AG10803 (cell line): ENCODE measurements around the gene FARS2.
A peak's percentile ranks its signal among the peaks of the same experiment; 100 is the strongest.

ENCODE experiments used
- DNase-seq: peaks from one replicate; pipeline ENCODE4 v3.0.0; 2010; ENCODE audit warnings: low read depth
- H3K4me3 ChIP-seq: 2 replicates; pipeline ENCODE4 v1.5.1; 2011; ENCODE audit warnings: mild to moderate bottlenecking, low read length, control low read depth
- CTCF ChIP-seq: conservative IDR thresholded peaks from 2 replicates; pipeline ENCODE4 v1.5.1; 2011; ENCODE audit warnings: mild to moderate bottlenecking, low read length, control low read depth, inconsistent platforms

FARS2 gene

DNA sequence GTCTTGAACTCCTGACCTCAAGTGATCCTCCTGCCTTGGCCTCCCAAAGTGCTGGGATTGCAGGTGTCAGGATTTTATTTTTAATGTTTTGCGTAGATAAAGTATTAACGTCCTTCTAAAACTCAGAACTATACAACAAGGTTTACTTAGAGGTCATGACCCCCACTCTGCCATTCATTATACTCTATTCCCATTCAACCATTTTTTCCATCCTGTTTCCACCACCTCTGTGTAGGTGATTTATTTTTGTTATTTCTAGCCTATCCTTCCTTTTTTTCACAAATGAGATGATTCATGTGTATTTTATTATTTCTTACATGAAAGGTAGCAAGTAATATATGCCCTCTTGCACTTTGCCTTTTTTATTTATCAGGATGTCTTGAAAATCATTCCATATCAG lies 138.1 kb downstream of the FARS2 start:
- no peak overlapping the region for H3K4me3 ChIP-seq
- no peak for TF ChIP-seq CTCF
- no peak for DNase-seq

DNA sequence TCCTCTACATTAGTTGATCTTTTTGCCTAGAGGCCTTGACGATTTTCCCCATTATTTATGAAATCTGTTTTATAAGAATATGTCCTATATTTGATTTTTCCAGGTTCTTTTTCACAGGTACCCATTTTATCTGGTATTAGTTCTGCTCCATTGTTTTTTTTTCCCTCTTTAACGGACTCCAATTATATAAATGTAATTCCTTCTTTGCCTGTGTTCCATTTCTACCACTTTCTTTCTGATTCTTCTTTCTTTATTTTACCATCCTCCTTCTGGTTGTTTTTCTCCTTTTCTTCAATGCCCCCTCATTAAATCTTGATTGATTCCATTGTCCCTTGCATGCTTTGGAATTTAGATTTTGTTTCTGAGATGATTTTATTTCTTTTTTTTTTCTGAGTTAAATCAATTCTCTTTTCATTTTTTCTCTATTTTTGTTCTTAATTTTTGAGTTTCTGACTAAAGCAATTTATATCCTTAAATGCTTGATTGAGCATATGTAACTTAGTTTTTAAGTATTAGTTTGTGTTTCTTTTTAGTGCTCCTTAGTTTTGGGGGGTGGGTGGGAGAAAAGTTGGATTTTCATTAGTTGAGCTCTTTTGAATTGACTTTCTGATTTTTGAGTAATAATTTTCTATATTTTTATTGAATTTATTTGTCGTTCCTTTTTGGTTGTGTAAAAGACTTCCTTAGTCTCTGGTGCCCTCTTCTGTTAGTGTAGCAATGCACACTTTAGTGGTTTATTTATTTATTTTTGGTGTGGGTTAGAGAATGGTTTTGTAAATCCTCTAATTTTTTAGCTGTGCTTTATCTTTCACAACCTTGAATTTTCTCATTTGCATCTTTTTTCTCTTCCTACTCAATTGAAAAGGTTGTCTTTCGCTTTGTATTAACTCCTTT lies 140.8 kb downstream of the FARS2 start:
- H3K4me3 ChIP-seq = no peak overlapping the region
- TF ChIP-seq CTCF = peak; percentile 73
- DNase-seq = peak; percentile 32

- DNase-seq = no peak
- no peak overlapping the region for H3K4me3 ChIP-seq
- no peak for TF ChIP-seq CTCF
Observed at GRCh38 chr6:5403076-5403475, 141.8 kb downstream of the FARS2 start.

DNA sequence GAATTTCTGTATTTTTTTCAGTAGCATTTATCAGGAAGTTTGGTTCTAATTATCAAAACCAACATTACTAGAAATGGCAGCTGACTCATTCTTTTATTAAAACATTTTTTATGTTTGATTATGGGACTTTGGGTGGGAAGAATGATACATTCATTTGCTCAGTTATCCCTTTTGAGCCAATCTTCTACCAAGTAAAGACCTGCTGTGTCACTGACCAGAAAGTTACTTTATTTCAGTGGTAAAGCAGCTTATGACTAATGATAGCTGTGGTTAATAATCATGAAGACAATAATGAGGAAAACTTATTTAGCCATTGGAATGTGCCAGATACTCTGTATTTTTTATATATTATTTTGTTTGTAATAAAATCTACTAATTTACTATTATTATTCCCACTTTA lies 142.3 kb downstream of the FARS2 start:
- no peak overlapping the region for H3K4me3 ChIP-seq
- DNase-seq = peak; percentile 23
- TF ChIP-seq CTCF = no peak

- no peak for TF ChIP-seq CTCF
- H3K4me3 ChIP-seq = no peak overlapping the region
- no peak for DNase-seq
Observed at GRCh38 chr6:5405976-5406375, 144.7 kb downstream of the FARS2 start.

- DNase-seq = no peak
Observed at GRCh38 chr6:5411414-5411813, 150.1 kb downstream of the FARS2 start.

More at GRCh38 chr6:5411414-5411813, 150.1 kb downstream of the FARS2 start:
- no peak for TF ChIP-seq CTCF
- H3K4me3 ChIP-seq = no peak overlapping the region
